ENCODE data around the gene CD164L2. TPM values are rescaled to one million over a fixed set of nuclear protein-coding genes. Genes with fewer than 3 reads are reported as not detected.

The CD164L2 gene
- total RNA-seq, 1 donor from 2014 or later, result not detected

DNA sequence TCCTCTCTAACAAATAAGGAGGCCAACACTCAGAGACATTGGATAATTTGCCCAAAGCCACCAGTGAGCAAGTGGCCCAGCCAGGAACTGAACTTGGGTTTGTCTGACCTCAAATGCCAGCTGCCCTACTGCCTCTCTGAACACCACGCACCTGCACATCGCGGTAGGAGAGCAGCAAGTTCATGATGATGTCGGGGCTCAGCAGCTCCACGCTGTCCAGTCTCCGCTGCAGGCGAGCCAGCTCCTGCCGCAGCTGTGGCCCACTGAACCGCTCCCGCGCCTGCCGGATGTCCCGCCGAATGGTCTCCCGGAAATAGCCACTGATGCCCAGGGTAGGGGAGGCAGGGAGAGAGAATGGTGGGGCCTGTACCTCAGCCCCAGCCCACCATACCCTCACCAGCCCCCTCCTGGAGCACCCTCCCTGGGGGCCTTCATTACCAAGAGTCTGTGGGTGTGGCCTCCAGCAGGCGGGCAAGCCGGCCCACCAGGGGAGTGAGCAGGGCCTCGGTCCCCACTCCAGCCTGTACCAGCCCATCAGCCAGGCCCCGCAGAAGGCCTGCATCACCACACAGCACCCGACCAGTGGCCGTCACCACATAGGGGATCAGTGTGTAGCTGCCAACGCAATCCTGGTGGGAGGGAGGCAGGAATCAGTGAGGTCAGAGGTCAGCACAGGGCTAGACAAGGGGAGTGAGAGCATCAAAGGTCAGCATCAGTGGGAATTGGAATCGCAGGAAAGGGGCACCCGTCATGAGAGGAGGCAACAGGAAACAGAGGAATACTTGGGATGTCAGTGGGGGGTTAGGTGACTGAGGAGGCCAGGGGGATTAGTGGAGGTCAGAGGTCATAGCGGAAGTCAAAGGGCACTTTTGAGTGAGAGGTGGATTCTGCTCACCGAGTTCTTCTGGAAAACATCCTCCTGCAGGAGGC is 19.1 kb downstream of the CD164L2 start:
- Histone ChIP-seq H3K9ac (ENCODE audit: low read length) (no peak overlapping the region), H3K4me2 (ENCODE audit: low read length) (no peak overlapping the region), H3K27ac (ENCODE audit: low read depth, low read length) (no peak overlapping the region), H3K4me3 (ENCODE audit: insufficient read depth, low read depth, low read length) (no peak overlapping the region), H3K79me2 (ENCODE audit: insufficient read depth, low read length) (no peaks in the 10 kb centered on the region), H2AFZ (ENCODE audit: low read depth, low read length) (no peak overlapping the region), H3K4me1 (ENCODE audit: insufficient read depth, low read length) (peaks cover 15% of the 10 kb centered on the region), H4K20me1 (ENCODE audit: insufficient read depth, low read length) (no peaks in the 10 kb centered on the region), H3K27me3 (ENCODE audit: insufficient read depth, low read length) (no peaks in the 10 kb centered on the region), H3K9me3 (ENCODE audit: insufficient read depth, low read depth, low read length) (no peaks in the 10 kb centered on the region), H3K36me3 (ENCODE audit: insufficient read depth, low read length) (no peaks in the 10 kb centered on the region)
- H3K4me1 Mint-ChIP-seq (ENCODE audit: low read depth, unreplicated experiment), result peaks cover 2% of the 10 kb centered on the region
- DNase-seq (ENCODE audit: low read depth), result no peak
- peak overlapping the region; percentile 41 for H3K27ac Mint-ChIP-seq (ENCODE audit: unreplicated experiment)
- H3K27me3 Mint-ChIP-seq (ENCODE audit: low read depth, unreplicated experiment), result peaks cover 19% of the 10 kb centered on the region
- peaks cover 21% of the 10 kb centered on the region for H3K36me3 Mint-ChIP-seq (ENCODE audit: low read depth, unreplicated experiment)
- TF ChIP-seq EZH2 (IDR thresholded peaks at IDR 0.05; ENCODE audit: insufficient read depth, low read length), result no peak
- TF ChIP-seq, protein P1, sequence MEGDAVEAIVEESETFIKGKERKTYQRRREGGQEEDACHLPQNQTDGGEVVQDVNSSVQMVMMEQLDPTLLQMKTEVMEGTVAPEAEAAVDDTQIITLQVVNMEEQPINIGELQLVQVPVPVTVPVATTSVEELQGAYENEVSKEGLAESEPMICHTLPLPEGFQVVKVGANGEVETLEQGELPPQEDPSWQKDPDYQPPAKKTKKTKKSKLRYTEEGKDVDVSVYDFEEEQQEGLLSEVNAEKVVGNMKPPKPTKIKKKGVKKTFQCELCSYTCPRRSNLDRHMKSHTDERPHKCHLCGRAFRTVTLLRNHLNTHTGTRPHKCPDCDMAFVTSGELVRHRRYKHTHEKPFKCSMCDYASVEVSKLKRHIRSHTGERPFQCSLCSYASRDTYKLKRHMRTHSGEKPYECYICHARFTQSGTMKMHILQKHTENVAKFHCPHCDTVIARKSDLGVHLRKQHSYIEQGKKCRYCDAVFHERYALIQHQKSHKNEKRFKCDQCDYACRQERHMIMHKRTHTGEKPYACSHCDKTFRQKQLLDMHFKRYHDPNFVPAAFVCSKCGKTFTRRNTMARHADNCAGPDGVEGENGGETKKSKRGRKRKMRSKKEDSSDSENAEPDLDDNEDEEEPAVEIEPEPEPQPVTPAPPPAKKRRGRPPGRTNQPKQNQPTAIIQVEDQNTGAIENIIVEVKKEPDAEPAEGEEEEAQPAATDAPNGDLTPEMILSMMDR (IDR thresholded peaks at IDR 0.05; ENCODE audit: insufficient read depth, low read depth, low read length), result no peak
- no peak for FAIRE-seq
- peak overlapping the region; percentile 62 for H3K4me3 Mint-ChIP-seq (ENCODE audit: unreplicated experiment)
- no peaks in the 10 kb centered on the region for H3K9me3 Mint-ChIP-seq (ENCODE audit: unreplicated experiment)

DNA sequence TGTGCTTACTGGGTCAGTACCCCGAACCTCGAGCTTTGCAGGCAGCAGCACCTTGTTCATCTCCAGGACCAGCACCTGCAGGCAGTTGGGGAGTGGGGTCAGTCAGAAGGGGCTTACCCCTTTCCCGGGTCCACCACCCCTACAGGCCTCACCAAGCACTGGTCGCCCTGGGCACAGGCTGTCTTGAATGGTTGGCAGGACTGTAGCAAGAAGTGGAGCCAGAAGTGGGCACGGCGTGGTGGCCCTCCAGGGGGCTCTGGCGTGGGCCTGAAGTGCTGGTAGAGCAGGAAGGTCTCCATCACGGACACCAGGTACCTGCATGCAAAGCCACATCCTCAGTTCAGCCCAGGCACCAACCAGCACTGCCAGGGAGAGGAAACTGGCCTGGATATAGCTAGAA is 21.6 kb downstream of the CD164L2 start:
- no peaks in the 10 kb centered on the region for H4K20me1 ChIP-seq (ENCODE audit: insufficient read depth, low read length)
- no peaks in the 10 kb centered on the region for H3K9me3 ChIP-seq (ENCODE audit: insufficient read depth, low read depth, low read length)
- H3K4me2 ChIP-seq (ENCODE audit: low read length), result no peak overlapping the region
- Mint-ChIP-seq H3K4me3 (ENCODE audit: unreplicated experiment) (no peak overlapping the region), H3K27me3 (ENCODE audit: low read depth, unreplicated experiment) (peaks cover 30% of the 10 kb centered on the region), H3K27ac (ENCODE audit: unreplicated experiment) (no peak overlapping the region), H3K4me1 (ENCODE audit: low read depth, unreplicated experiment) (peaks cover 2% of the 10 kb centered on the region), H3K9me3 (ENCODE audit: unreplicated experiment) (no peaks in the 10 kb centered on the region), H3K36me3 (ENCODE audit: low read depth, unreplicated experiment) (peaks cover 32% of the 10 kb centered on the region)
- H3K36me3 ChIP-seq (ENCODE audit: insufficient read depth, low read length), result no peaks in the 10 kb centered on the region
- peaks cover 7% of the 10 kb centered on the region for H3K4me1 ChIP-seq (ENCODE audit: insufficient read depth, low read length)
- H3K79me2 ChIP-seq (ENCODE audit: insufficient read depth, low read length), result no peaks in the 10 kb centered on the region
- H2AFZ ChIP-seq (ENCODE audit: low read depth, low read length), result no peak overlapping the region
- H3K27ac ChIP-seq (ENCODE audit: low read depth, low read length), result no peak overlapping the region
- no peaks in the 10 kb centered on the region for H3K27me3 ChIP-seq (ENCODE audit: insufficient read depth, low read length)
- TF ChIP-seq, protein P1 (IDR thresholded peaks at IDR 0.05; ENCODE audit: insufficient read depth, low read depth, low read length), result no peak
- TF ChIP-seq EZH2 (IDR thresholded peaks at IDR 0.05; ENCODE audit: insufficient read depth, low read length), result no peak
- FAIRE-seq (no peak), DNase-seq (ENCODE audit: low read depth) (no peak)
- H3K4me3 ChIP-seq (ENCODE audit: insufficient read depth, low read depth, low read length), result no peak overlapping the region
- H3K9ac ChIP-seq (ENCODE audit: low read length), result no peak overlapping the region

DNA sequence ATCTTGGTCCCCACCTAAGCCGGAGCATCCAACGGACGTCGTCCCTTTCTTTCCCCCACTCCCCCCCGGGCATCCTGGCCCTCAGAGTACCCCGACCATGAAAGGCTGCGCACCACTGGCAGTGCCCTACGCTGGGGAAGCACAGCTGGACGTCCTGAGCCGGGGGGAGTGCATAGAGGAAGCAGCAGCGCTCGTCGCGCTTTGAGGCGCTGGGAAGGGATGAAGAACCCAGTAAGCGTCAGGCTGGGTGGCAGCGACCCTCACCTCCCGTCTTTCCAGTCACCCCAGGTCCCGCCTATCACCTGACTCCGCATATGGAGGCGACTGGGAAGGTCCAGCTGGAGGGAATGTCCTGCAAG is 22.1 kb downstream of the CD164L2 start:
- Histone ChIP-seq H3K36me3 (ENCODE audit: insufficient read depth, low read length) (peaks cover 1% of the 10 kb centered on the region), H3K4me3 (ENCODE audit: insufficient read depth, low read depth, low read length) (no peak overlapping the region), H3K4me2 (ENCODE audit: low read length) (no peak overlapping the region), H3K9me3 (ENCODE audit: insufficient read depth, low read depth, low read length) (no peaks in the 10 kb centered on the region), H3K4me1 (ENCODE audit: insufficient read depth, low read length) (peaks cover 7% of the 10 kb centered on the region), H4K20me1 (ENCODE audit: insufficient read depth, low read length) (no peaks in the 10 kb centered on the region), H2AFZ (ENCODE audit: low read depth, low read length) (peak overlapping the region; percentile 60), H3K79me2 (ENCODE audit: insufficient read depth, low read length) (no peaks in the 10 kb centered on the region), H3K27ac (ENCODE audit: low read depth, low read length) (no peak overlapping the region), H3K9ac (ENCODE audit: low read length) (no peak overlapping the region), H3K27me3 (ENCODE audit: insufficient read depth, low read length) (no peaks in the 10 kb centered on the region)
- peak overlapping the region; percentile 45 for H3K4me3 Mint-ChIP-seq (ENCODE audit: unreplicated experiment)
- FAIRE-seq (no peak), DNase-seq (ENCODE audit: low read depth) (no peak)
- H3K27ac Mint-ChIP-seq (ENCODE audit: unreplicated experiment), result no peak overlapping the region
- H3K4me1 Mint-ChIP-seq (ENCODE audit: low read depth, unreplicated experiment), result peaks cover 2% of the 10 kb centered on the region
- H3K9me3 Mint-ChIP-seq (ENCODE audit: unreplicated experiment), result no peaks in the 10 kb centered on the region
- peaks cover 32% of the 10 kb centered on the region for H3K36me3 Mint-ChIP-seq (ENCODE audit: low read depth, unreplicated experiment)
- TF ChIP-seq EZH2 (IDR thresholded peaks at IDR 0.05; ENCODE audit: insufficient read depth, low read length), result no peak
- TF ChIP-seq, protein P1 (IDR thresholded peaks at IDR 0.05; ENCODE audit: insufficient read depth, low read depth, low read length), result no peak
- H3K27me3 Mint-ChIP-seq (ENCODE audit: low read depth, unreplicated experiment), result peaks cover 30% of the 10 kb centered on the region

All from astrocyte (in vitro differentiated cells and primary cell).